Smooth muscle cell (in vitro differentiated cells): ENCODE data around the gene ZNF592. TPM values are rescaled to one million over a fixed set of nuclear protein-coding genes. Genes with fewer than 3 reads are reported as not detected.
A peak's percentile ranks its signal among the peaks of the same experiment; 100 is the strongest.

Source experiments
- DNase-seq: peaks from one replicate; lab custom pipeline; 2025; ENCODE audit not compliant: unreplicated experiment; lab: John Stamatoyannopoulos, UW
- H2AFZ ChIP-seq: fragments of 200-600 bp; sonication (generic); 2 replicates; pipeline ENCODE4 v1.6.0; 2016; ENCODE audit warnings: antibody characterized with exemption, low read depth, mild to moderate bottlenecking
- H3F3A ChIP-seq: fragments of 200-600 bp; sonication (generic); 2 replicates; pipeline ENCODE4 v1.6.0; 2017; ENCODE audit warnings: antibody characterized with exemption, low read depth
- H3K27ac ChIP-seq: fragments of 200-600 bp; sonication (generic); 2 replicates; pipeline ENCODE4 v1.5.1; 2016; ENCODE audit warnings: low read depth, mild to moderate bottlenecking
- H3K27me3 ChIP-seq: fragments of 200-600 bp; sonication (generic); 2 replicates; pipeline ENCODE4 v1.6.1; 2016; ENCODE audit warnings: low read depth, mild to moderate bottlenecking
- H3K36me3 ChIP-seq: fragments of 200-600 bp; sonication (generic); 2 replicates; pipeline ENCODE4 v1.5.1; 2016; ENCODE audit warnings: low read depth
- H3K4me1 ChIP-seq: fragments of 200-600 bp; sonication (generic); 2 replicates; pipeline ENCODE4 v1.5.1; 2016; ENCODE audit warnings: low read depth
- H3K4me2 ChIP-seq: fragments of 200-600 bp; sonication (generic); 2 replicates; pipeline ENCODE4 v1.6.0; 2016; ENCODE audit warnings: mild to moderate bottlenecking
- H3K4me3 ChIP-seq: fragments of 200-600 bp; sonication (generic); 2 replicates; pipeline ENCODE4 v1.5.1; 2016; ENCODE audit warnings: mild to moderate bottlenecking
- H3K79me2 ChIP-seq: fragments of 200-600 bp; sonication (generic); 2 replicates; pipeline ENCODE4 v1.6.0; 2016; ENCODE audit warnings: low read depth, mild to moderate bottlenecking
- H3K9ac ChIP-seq: fragments of 200-600 bp; sonication (generic); 2 replicates; pipeline ENCODE4 v1.6.0; 2016; ENCODE audit warnings: low read depth
- H3K9me3 ChIP-seq: fragments of 200-600 bp; sonication (generic); replicated peaks from 2 replicates; pipeline ENCODE4 v1.5.1; 2016; ENCODE audit warnings: low read depth
- H4K20me1 ChIP-seq: fragments of 200-600 bp; sonication (generic); 2 replicates; pipeline ENCODE4 v1.6.0; 2016; ENCODE audit warnings: low read depth
- WGBS: methylation state at CpG from one replicate; pipeline ENCODE4 v1.1.7; 2016; ENCODE audit warnings: low lambda C conversion rate; 5-methylcytosine and 5-hydroxymethylcytosine counted together
- polyA plus RNA-seq: library from polyadenylated mRNA; unstranded; fragments of >200 nt; fragmentation: Nextera tagmentation; extraction: Ambion mirVana; gene quantifications from 2 replicates; pipeline ENCODE4 v1.2.1, GENCODE V29; 2016
- total RNA-seq: library from RNA; depleted of rRNA; stranded (reverse); fragments of >200 nt; gene quantifications from 2 replicates; pipeline ENCODE4 v1.2.3, GENCODE V29; 2014
- TF ChIP-seq, protein P1 (sequence below): fragments of 200-600 bp; sonication (generic); IDR thresholded peaks from 2 replicates; pipeline ENCODE4 v1.5.1; 2017; ENCODE audit warnings: borderline replicate concordance, mild to moderate bottlenecking, antibody characterized with exemption; ENCODE audit not compliant: insufficient read depth, poor library complexity, severe bottlenecking

Gene ZNF592
- total and polyA plus RNA-seq, 2 experiments from 2014 or later = 10.7 to 10.8 TPM

GRCh38 chr15:84778194-84778593 lies 29.8 kb downstream of the ZNF592 start:
- Histone ChIP-seq H3K4me1 (peaks cover 10% of the 10 kb centered on the region), H3K4me3 (no peak overlapping the region), H4K20me1 (peaks cover 89% of the 10 kb centered on the region), H3K79me2 (peaks cover 86% of the 10 kb centered on the region), H3K9ac (no peak overlapping the region), H3K27me3 (no peaks in the 10 kb centered on the region), H3F3A (peaks cover 3% of the 10 kb centered on the region), H3K4me2 (no peak overlapping the region), H3K9me3 (no peaks in the 10 kb centered on the region), H3K27ac (no peak overlapping the region), H3K36me3 (no peaks in the 10 kb centered on the region), H2AFZ (no peak overlapping the region)
- TF ChIP-seq, protein P1, sequence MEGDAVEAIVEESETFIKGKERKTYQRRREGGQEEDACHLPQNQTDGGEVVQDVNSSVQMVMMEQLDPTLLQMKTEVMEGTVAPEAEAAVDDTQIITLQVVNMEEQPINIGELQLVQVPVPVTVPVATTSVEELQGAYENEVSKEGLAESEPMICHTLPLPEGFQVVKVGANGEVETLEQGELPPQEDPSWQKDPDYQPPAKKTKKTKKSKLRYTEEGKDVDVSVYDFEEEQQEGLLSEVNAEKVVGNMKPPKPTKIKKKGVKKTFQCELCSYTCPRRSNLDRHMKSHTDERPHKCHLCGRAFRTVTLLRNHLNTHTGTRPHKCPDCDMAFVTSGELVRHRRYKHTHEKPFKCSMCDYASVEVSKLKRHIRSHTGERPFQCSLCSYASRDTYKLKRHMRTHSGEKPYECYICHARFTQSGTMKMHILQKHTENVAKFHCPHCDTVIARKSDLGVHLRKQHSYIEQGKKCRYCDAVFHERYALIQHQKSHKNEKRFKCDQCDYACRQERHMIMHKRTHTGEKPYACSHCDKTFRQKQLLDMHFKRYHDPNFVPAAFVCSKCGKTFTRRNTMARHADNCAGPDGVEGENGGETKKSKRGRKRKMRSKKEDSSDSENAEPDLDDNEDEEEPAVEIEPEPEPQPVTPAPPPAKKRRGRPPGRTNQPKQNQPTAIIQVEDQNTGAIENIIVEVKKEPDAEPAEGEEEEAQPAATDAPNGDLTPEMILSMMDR = no peak
- 81% methylated on average over 13 of the region's 13 CpGs for WGBS
- no peak for DNase-seq

GRCh38 chr15:84780492-84780891 lies 32.1 kb downstream of the ZNF592 start:
- H2AFZ ChIP-seq = no peak overlapping the region
- H3K4me1 ChIP-seq = peaks cover 10% of the 10 kb centered on the region
- no peak for DNase-seq
- peaks cover 84% of the 10 kb centered on the region for H3K79me2 ChIP-seq
- no peak overlapping the region for H3K4me3 ChIP-seq
- no peak overlapping the region for H3K9ac ChIP-seq
- WGBS = 99% methylated on average over 3 of the region's 3 CpGs
- no peak overlapping the region for H3K4me2 ChIP-seq
- no peaks in the 10 kb centered on the region for H3K36me3 ChIP-seq
- H3K27ac ChIP-seq = peak overlapping the region; percentile 0
- H3F3A ChIP-seq = peaks cover 3% of the 10 kb centered on the region
- TF ChIP-seq, protein P1 = no peak
- H3K9me3 ChIP-seq = no peaks in the 10 kb centered on the region
- no peaks in the 10 kb centered on the region for H3K27me3 ChIP-seq
- peaks cover 82% of the 10 kb centered on the region for H4K20me1 ChIP-seq

- Histone ChIP-seq H3K36me3 (no peaks in the 10 kb centered on the region), H3K79me2 (peaks cover 84% of the 10 kb centered on the region), H3F3A (peaks cover 3% of the 10 kb centered on the region), H2AFZ (no peak overlapping the region), H3K9ac (no peak overlapping the region), H3K27ac (peak overlapping the region; percentile 50), H3K27me3 (no peaks in the 10 kb centered on the region), H3K4me1 (peaks cover 10% of the 10 kb centered on the region), H3K9me3 (no peaks in the 10 kb centered on the region), H3K4me2 (no peak overlapping the region), H3K4me3 (no peak overlapping the region), H4K20me1 (peaks cover 82% of the 10 kb centered on the region)
- 35% methylated on average over 1 of the region's 1 CpG for WGBS
- DNase-seq = no peak
- TF ChIP-seq, protein P1 = no peak
These were observed 33.1 kb downstream of the ZNF592 start for GRCh38 chr15:84781495-84781894.

DNA sequence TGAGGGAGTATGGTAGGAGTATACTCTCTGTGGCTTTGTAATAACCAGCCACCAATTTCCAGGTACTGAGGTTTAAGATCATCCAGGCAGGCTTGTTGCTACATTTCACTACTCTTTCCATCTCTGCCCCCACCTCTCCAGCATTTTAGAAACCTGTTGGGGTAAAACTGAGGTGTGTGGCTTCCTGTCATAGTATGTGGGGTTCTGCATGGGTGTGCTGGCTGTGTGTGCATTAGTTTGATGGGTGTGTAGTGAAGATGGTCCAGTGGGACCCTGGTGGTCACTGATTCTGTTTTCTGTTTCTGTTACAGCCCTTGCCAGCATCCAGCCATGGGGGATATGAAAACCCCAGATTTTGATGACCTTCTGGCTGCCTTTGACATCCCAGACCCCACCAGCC lies 34.0 kb downstream of the ZNF592 start:
- no peak overlapping the region for H3K9ac ChIP-seq
- no peak overlapping the region for H3K27ac ChIP-seq
- H3K4me2 ChIP-seq = no peak overlapping the region
- H3K4me3 ChIP-seq = no peak overlapping the region
- no peaks in the 10 kb centered on the region for H3K36me3 ChIP-seq
- H3K79me2 ChIP-seq = peaks cover 83% of the 10 kb centered on the region
- H3K27me3 ChIP-seq = no peaks in the 10 kb centered on the region
- peaks cover 10% of the 10 kb centered on the region for H3K4me1 ChIP-seq
- peaks cover 3% of the 10 kb centered on the region for H3F3A ChIP-seq
- H3K9me3 ChIP-seq = no peaks in the 10 kb centered on the region
- no peak overlapping the region for H2AFZ ChIP-seq
- peaks cover 83% of the 10 kb centered on the region for H4K20me1 ChIP-seq
- no peak for DNase-seq
- TF ChIP-seq, protein P1 = no peak
